Suprapubic skin (tissue), 3 donors: Measurements from ENCODE around the gene PEX7.

Experiments
- POLR2A ChIP-seq, 2 donors: fragments of 450-650 bp; IDR thresholded peaks; one replicate each; pipeline ENCODE4 v1.6.1; 2017; ENCODE audit warnings: antibody characterized with exemption in 2 of 2, mild to moderate bottlenecking in 2 of 2, moderate library complexity in 2 of 2
- TF ChIP-seq, protein P1 (sequence below), 2 donors: fragments of 200-600 bp in 1 of 2; fragments of 450-650 bp in 1 of 2; sonication (generic) in 1 of 2; IDR thresholded peaks; one replicate each; pipeline ENCODE4 v1.5.1; 2016 to 2019; ENCODE audit warnings: antibody characterized with exemption in 2 of 2, mild to moderate bottlenecking in 1 of 2, moderate library complexity in 1 of 2

GRCh38 chr6:136795386-136795785 lies 27.0 kb upstream of the PEX7 start:
- TF ChIP-seq, protein P1, sequence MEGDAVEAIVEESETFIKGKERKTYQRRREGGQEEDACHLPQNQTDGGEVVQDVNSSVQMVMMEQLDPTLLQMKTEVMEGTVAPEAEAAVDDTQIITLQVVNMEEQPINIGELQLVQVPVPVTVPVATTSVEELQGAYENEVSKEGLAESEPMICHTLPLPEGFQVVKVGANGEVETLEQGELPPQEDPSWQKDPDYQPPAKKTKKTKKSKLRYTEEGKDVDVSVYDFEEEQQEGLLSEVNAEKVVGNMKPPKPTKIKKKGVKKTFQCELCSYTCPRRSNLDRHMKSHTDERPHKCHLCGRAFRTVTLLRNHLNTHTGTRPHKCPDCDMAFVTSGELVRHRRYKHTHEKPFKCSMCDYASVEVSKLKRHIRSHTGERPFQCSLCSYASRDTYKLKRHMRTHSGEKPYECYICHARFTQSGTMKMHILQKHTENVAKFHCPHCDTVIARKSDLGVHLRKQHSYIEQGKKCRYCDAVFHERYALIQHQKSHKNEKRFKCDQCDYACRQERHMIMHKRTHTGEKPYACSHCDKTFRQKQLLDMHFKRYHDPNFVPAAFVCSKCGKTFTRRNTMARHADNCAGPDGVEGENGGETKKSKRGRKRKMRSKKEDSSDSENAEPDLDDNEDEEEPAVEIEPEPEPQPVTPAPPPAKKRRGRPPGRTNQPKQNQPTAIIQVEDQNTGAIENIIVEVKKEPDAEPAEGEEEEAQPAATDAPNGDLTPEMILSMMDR (IDR thresholded peaks at IDR 0.05), result no peak
- no peak for TF ChIP-seq POLR2A (IDR thresholded peaks at IDR 0.05)
